Measurements from ENCODE around the gene INVS. TPM values are rescaled to one million over a fixed set of nuclear protein-coding genes. Genes with fewer than 3 reads are reported as not detected.

The INVS gene
- total and polyA plus RNA-seq, 2 experiments from 2014 or later = 4.1 to 8.7 TPM

- H3K27ac Mint-ChIP-seq = no peak overlapping the region
- Histone ChIP-seq H4K20me1 (replicated peaks; ENCODE audit: insufficient read depth) (no peaks in the 10 kb centered on the region), H3K27ac (ENCODE audit: low read depth) (no peak overlapping the region), H3K9me2 (ENCODE audit: insufficient read depth) (no peaks in the 10 kb centered on the region), H3F3A (replicated peaks; ENCODE audit: low read depth) (no peaks in the 10 kb centered on the region), H3K27me3 (ENCODE audit: insufficient read depth) (no peaks in the 10 kb centered on the region), H3K4me2 (no peak overlapping the region), H2AFZ (no peak overlapping the region), H3K36me3 (ENCODE audit: insufficient read depth) (no peaks in the 10 kb centered on the region), H3K4me1 (ENCODE audit: insufficient read depth) (0 out of 2 replicates have a peak, but pooled peaks cover 6% of the 10 kb centered on the region), H3K4me3 (no peak overlapping the region), H3K79me2 (replicated peaks; ENCODE audit: insufficient read depth) (no peaks in the 10 kb centered on the region)
- H3K27me3 Mint-ChIP-seq (ENCODE audit: insufficient read depth, low read depth, poor library complexity) = no peaks in the 10 kb centered on the region
- H3K4me3 Mint-ChIP-seq = no peak overlapping the region
- no peaks in the 10 kb centered on the region for H3K36me3 Mint-ChIP-seq (ENCODE audit: low read depth)
- ATAC-seq (no peak), DNase-seq (ENCODE audit: low spot score) (no peak)
- TF ChIP-seq EZH2 (IDR thresholded peaks at IDR 0.05; ENCODE audit: low read depth, unreplicated experiment) (no peak), JUNB (IDR thresholded peaks at IDR 0.05; ENCODE audit: unreplicated experiment) (no peak), POLR2AphosphoS5 (IDR thresholded peaks at IDR 0.05; ENCODE audit: low read depth) (no peak), CREB1 (CRISPR knock-in tag; IDR thresholded peaks at IDR 0.05; ENCODE audit: low read depth) (no peak), ZNF331 (CRISPR knock-in tag; IDR thresholded peaks at IDR 0.05; ENCODE audit: low read depth) (no peak), ZNF462 (CRISPR knock-in tag; IDR thresholded peaks at IDR 0.05) (no peak), NANOG (IDR thresholded peaks at IDR 0.05; ENCODE audit: borderline replicate concordance) (no peak), EZH2phosphoT487 (IDR thresholded peaks at IDR 0.05; ENCODE audit: unreplicated experiment) (no peak), ZNF114 (CRISPR knock-in tag; IDR thresholded peaks at IDR 0.05) (no peak), REST (IDR thresholded peaks at IDR 0.05; ENCODE audit: unreplicated experiment) (no peak), CTCF (conservative IDR thresholded peaks at IDR 0.05; ENCODE audit: low read depth in 2 of 2) (no peak), STAT1 (IDR thresholded peaks at IDR 0.05; ENCODE audit: unreplicated experiment) (no peak), ETS1 (IDR thresholded peaks at IDR 0.05) (no peak)
- peaks cover 6% of the 10 kb centered on the region; the same call in 2 of the 3 replicates for H3K4me1 Mint-ChIP-seq
- H3K9me3 Mint-ChIP-seq = no peaks in the 10 kb centered on the region
Measured at GRCh38 chr9:100105861-100106260, 6.8 kb downstream of the INVS start.

Data from GM23338 (cell line).